ENCODE results near the gene ADRM1.

ADRM1 gene

GRCh38 chr20:62337558-62338293, 34.9 kb downstream of the ADRM1 start:
- DNase-seq (ENCODE audit: low read depth): no peak

GRCh38 chr20:62338294-62338620, 35.5 kb downstream of the ADRM1 start:
- no peak for DNase-seq (ENCODE audit: low read depth)

GRCh38 chr20:62339647-62340062, 36.9 kb downstream of the ADRM1 start:
- no peak for DNase-seq (ENCODE audit: low read depth)

GRCh38 chr20:62342910-62343309, 40.1 kb downstream of the ADRM1 start:
- DNase-seq (ENCODE audit: low read depth): no peak

- no peak for DNase-seq (ENCODE audit: low read depth)
Observed at GRCh38 chr20:62344092-62344491, 41.3 kb downstream of the ADRM1 start.

- DNase-seq (ENCODE audit: low read depth): no peak
Observed at GRCh38 chr20:62344782-62345181, 42.0 kb downstream of the ADRM1 start.

DNA sequence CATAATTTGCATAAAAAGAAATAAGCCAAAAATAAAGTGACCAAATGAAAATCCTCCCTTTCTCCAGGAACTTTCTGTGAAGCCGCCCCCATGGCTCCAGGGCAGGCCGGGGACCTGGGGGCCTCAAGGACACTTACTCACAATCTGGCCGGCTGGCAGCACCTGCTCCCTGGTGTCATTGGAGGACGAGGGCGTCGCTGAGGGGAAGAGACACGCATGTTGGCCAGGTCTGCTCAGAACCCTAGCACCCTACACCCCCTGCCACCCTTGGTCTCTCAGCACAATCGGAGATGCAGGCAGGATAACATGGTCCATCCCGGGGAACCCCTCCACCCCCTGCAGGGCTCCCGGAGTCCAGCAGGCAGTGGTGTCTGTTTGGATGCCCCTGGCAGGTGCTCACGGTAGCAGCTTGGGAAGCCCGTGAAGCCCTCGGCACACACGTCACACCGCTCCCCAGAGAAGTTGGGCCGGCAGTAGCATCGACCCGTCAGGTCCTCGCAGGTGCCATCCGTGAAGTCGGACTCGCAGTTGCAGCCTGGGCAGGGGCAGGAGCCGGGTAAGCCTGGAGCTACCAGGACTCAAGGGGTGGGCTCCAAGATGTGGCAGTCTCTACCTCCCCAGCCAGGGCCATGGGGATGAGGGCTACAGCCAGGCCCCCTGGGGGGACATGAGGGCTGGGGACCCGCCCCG, 43.0 kb downstream of the ADRM1 start:
- no peak for DNase-seq (ENCODE audit: low read depth)

DNA sequence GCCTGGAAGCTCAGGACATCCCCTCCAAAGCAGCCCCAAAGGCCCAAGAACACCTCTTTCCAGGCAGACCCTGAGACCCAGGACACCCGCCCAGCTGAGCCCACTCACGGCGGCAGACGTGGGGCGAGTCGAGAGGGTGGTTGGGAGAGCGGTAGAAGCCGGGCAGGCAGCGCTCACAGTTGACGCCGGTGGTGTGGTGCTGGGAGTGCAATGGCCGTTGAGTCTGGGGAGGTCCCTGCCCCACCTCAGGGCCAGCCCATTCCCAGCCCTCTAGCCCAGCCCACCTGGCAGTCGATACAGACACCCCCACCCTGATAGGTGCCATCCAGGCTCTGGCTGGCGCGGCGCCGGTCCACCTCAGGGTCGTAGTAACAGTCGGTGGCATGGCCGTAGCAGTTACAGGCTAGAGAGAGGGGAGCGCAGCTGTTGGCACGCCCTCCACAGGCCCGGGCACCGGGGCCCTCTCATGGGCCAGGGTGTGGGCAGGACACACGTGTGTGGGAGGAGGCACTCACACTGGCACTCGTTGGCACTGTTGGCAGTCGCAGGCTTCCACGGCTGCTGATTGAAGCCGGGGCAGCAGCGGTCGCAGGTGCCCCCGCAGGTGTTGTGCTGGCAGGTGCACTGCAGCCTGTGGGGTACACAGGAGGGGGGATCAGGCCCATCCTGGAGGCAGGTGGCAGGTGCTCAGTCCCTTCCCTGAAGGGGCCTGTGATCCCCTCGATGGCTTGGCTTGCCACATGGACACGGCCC, 43.8 kb downstream of the ADRM1 start:
- no peak for DNase-seq (ENCODE audit: low read depth)

DNA sequence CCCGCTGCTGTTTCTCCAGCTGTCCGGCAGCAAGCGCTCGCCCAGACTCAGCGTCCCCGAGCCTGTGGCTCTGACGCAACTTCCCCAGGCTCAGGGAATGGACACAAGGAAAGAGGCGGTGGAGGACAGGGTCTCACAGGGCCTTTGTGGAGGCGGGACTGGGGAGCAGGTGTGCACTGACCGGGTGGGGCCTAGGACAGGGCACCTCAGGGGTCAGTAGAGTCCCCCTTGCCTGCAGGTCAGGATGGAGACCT, 44.3 kb downstream of the ADRM1 start:
- no peak for DNase-seq (ENCODE audit: low read depth)

- no peak for DNase-seq (ENCODE audit: low read depth)
Observed at GRCh38 chr20:62347445-62347844, 44.6 kb downstream of the ADRM1 start.

GRCh38 chr20:62348604-62349003, 45.8 kb downstream of the ADRM1 start:
- no peak for DNase-seq (ENCODE audit: low read depth)

DNA sequence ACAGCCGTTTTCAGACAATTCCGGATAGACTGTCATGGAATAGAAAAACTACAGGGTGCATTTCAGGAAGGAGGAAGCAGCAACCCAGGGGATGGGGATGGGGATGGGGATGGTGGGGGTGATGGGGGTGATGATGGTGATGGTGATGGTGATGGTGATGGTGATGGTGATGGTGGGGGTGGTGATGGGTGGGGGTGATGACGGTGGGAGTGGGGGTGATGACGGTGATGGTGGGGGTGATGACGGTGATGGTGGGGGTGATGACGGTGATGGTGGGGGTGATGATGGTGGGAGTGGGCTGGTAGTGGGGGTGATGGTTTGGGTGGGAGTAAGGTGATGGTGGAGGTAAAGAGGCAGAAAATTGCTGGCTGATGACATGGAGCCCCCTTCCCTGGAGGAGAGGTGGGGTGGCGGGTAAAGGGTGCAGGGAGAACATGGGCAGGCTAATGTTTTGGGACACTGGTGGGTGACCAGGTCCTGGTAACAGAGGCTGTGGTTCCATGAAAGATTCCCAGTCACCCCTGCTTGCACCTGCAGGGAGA, 46.8 kb downstream of the ADRM1 start:
- DNase-seq (ENCODE audit: low read depth): no peak

DNA sequence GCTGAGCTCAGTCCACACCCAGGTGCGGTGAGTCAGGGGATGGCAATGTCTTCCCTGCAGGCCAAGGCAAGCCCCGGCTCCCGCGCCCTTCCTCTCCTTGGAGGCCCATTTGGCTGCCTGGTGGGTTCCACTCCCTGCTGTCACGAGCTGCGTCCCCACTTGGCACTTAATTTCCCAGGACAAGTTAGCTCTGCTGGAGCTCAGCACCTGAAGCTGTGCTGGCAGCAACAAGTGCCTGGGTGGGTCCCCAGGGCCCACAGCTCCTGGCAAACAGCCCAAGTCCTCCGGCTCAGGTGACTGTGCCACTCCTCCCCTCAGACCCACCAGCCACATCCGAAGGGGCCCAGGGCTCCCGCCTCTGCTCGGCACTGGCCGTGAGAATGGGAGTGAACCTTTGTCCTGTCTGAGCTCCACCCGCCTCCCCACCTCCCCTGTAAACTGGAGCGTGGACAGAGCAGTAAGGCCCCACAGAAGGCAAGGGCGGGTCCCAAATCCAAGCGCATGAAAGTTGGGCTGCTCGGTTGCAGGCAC, 47.4 kb downstream of the ADRM1 start:
- DNase-seq (ENCODE audit: low read depth): no peak

- DNase-seq (ENCODE audit: low read depth): no peak
Observed at GRCh38 chr20:62350629-62351422, 48.0 kb downstream of the ADRM1 start.

DNA sequence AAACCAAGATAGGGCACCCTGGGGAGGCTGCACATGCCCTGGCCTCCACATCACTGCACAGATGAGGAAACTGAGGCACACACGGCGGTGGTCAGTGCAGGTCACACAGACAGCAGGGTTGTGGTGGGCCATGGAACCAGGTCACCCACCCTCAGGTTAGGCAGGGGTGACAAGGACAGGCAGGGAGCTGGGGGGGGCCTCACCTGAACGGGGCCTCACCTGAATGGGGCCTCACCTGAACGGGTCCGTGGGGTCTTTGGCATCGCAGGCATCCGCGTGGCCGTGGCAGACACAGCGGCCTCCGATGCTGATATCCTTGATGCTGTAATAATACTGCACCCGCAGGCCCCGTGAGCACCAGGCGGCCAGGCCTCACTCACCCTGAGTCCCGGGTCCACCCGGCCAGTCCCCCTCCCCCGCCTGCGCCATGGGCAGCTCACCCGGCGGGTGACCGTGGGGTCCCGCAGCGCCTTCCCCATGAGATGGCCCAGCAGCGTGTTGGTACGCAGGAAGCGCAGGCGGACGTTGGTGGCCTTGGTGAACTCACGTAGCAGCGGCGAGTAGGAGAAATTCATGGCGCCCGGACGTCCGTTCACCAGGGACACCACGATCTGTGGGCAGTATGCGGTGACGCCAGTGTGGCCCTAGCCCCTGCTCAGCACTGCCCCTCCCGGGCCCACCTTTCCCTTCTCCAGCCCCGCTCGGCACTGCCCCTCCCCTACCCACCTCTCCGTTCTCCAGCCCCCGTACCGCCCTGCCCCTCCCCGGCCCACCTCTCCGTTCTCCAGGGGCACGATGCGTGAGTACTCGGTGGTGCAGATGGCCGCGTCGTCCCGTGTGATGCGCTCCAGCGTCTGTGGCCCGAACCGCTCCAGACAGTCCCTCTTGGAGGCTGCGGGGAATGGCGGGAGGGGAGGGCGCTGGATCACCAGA, 48.9 kb downstream of the ADRM1 start:
- DNase-seq (ENCODE audit: low read depth): no peak

DNA sequence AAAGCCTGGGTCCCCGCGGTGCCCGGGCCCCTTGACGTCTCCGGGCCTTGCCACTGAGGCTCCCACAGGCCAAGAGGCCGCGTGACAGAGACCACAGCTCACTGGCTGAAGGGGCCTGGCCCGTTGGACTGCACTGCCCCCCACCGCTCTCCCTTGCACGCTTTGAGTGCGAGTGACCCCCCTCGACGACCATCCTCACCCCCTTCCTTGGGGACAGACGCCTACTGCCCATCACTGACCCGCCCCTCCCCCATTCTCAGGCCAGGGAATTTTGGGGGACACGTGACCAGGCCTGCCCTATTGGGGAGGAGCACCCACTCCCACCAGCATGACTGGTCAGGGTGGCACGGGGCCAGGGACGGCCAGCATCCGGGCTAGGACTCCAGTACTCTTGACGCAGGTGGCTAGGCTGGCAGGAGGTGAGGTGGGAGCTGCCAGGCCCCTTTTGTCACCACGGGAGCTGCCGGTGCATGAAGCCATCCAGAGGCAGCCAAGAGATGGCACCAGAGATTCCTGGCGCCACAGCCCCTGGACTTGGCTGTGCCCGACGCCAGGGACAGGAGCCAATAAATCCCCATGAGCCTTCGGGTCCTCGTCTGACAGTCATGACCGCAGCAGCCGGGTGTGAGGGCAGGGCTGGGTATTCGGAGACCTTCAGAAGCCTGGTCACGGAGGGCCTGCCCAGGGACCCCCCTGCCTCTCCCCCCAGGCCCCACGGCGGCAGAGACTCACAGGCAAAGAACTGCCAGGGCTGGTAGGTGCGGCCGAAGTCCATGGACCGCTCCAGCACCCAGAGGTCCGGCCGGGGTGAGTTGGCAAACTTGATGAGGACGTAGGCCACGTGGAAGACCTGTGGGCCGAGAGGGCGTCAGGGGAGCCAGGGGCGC, 49.8 kb downstream of the ADRM1 start:
- no peak for DNase-seq (ENCODE audit: low read depth)

DNA sequence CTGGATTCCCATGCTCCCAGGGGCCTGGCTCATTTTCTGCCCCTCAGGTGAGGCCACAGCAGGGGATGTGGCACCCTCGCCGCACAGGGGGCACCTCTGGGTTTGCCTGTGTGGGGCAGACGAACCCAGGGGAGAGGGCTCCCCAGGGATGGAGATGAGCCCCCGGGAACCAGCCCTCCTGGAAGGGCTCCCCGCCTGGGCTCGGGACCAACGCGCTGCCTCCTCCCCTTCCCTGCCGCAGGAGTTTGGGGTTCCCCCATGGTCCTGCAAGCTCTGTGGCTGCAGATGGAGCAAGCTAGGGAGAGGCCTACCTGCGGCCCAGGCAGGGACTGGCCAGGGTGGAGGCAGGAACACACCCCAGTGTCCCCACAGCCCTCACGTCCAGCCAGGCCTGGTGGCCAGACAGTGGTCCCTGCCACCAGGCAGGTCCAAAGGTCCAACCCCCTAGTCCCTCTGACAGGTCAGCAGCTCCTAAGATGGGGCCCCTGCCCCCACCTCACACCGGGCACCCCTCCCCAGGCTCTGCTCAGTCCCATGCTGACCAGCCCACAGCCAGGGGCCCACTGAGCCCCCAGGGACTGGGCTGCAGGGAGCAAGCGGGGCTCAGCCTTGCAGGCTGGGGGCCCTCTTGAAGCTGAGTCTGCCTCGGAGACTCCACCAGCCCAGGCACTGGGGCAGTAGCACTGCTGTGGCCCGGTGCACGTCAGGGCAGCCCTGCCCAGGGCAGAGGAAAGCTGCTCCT, 50.7 kb downstream of the ADRM1 start:
- DNase-seq (ENCODE audit: low read depth): no peak

DNA sequence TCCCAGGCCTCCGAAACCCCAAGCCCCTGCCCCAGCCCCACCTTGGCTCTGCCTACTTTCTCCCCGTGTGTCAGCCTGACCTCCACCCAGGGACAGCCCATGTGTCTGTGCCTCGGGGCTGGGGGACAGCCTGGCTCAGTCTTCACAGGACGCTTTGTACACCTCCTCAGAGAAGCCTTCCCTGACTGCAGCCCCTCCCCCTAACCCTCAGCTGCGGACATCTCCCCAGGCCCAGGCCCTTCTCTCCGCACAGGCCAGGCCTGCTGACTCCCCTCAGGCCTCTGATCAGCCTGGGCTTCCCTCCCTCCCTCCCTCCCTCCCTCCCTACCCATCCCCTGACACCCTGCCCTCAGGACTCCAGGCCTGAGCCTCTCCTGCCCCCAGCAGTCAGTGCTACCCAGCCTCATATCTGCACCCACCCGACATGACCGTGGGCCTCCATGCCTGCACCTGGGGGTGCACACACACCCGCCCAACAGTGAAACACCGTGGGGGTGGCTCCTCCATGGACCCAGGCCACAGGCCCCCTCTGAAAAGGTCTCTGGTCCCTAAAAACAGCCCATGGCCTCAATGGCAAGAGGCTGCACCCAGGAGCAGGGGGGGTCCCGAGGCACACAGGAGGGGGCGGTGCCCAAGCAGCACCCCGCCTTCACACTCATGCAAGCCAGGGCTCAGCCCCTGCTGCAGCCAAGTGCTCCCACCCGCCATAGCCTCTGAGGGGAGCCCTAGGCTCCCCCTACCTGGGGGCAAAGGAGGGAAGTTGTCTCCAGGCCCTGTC, 51.4 kb downstream of the ADRM1 start:
- no peak for DNase-seq (ENCODE audit: low read depth)

All from HS-27A (cell line).